Measurements from ENCODE around the gene TOMM34.

Gene TOMM34

DNA sequence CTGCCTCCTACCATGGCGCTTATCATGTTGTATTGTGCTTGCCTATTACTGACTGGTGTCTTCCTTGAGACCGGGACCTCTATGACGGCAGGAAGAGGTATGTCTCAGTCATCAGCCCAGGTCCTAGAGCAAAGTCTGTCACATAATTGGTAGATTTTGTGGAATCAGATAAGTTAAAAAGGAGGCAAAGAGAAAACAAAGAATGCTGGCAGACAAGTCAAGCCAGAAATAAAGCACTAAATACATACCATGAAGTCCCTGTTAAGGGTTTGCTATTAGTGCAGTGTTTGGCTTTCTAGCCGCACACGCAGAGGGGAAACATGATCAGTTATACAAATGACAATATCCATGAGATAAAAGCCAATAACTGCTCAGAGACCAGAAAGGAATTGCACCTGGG is 6.0 kb downstream of the TOMM34 start:
- no peak overlapping the region for H3K4ac ChIP-seq (ENCODE audit: low read length)
- no peaks in the 10 kb centered on the region for H3K9me3 ChIP-seq (replicated peaks in 1 of 2; ENCODE audit: control insufficient read depth in 2 of 2, insufficient read depth in 1 of 2, low read depth in 1 of 2, low read length in 2 of 2)
- no peaks in the 10 kb centered on the region for H3K27me3 ChIP-seq (ENCODE audit: control insufficient read depth in 3 of 3, insufficient read depth in 3 of 3, low read depth in 1 of 3, low read length in 3 of 3)
- H2AFZ ChIP-seq (ENCODE audit: low read length) = no peak overlapping the region
- H3K18ac ChIP-seq (ENCODE audit: low read length) = no peak overlapping the region
- no peak overlapping the region for H2BK120ac ChIP-seq (ENCODE audit: low read depth, low read length)
- WGBS, 2 donors (ENCODE audit: extremely low coverage in 2 of 2, insufficient read length in 2 of 2, insufficient replicate concordance in 1 of 2) = no CpG with 5 or more reads among the region's 5 CpGs
- peaks cover 47 to 90% of the 10 kb centered on the region in 2 donors for H3K36me3 ChIP-seq (replicated peaks in 1 of 2; ENCODE audit: control insufficient read depth in 2 of 2, insufficient read depth in 2 of 2, low read length in 2 of 2)
- H3K23ac ChIP-seq (ENCODE audit: low read depth, low read length, poor library complexity) = no peak overlapping the region
- H2BK12ac ChIP-seq (ENCODE audit: low read length) = no peak overlapping the region
- peaks cover 3% of the 10 kb centered on the region for H3K79me1 ChIP-seq (ENCODE audit: low read depth, low read length)
- no peak overlapping the region for H4K8ac ChIP-seq (ENCODE audit: low read depth, low read length)
- H4K91ac ChIP-seq (ENCODE audit: low read depth, low read length, poor library complexity) = no peak overlapping the region
- H3K4me3 ChIP-seq (ENCODE audit: low read length in 2 of 2) = no peak overlapping the region
- no peak overlapping the region for H3K4me2 ChIP-seq (ENCODE audit: insufficient read depth, low read length, poor library complexity, severe bottlenecking)
- no peak overlapping the region for H3K27ac ChIP-seq (replicated peaks; ENCODE audit: low read length)
- no peak overlapping the region for H2BK15ac ChIP-seq (ENCODE audit: low read length)
- no peak overlapping the region for H3K14ac ChIP-seq (ENCODE audit: low read length)
- no peak overlapping the region for H3K9ac ChIP-seq (ENCODE audit: low read depth, low read length, poor library complexity)
- no peak for DNase-seq (ENCODE audit: low spot score)
- peaks cover 1 to 2% of the 10 kb centered on the region in 2 donors for H3K4me1 ChIP-seq (ENCODE audit: control insufficient read depth in 2 of 2, insufficient read depth in 1 of 2, low read depth in 1 of 2, low read length in 2 of 2)
- no peak overlapping the region for H2AK5ac ChIP-seq (ENCODE audit: low read depth, low read length)
- H2BK5ac ChIP-seq (ENCODE audit: low read length) = no peak overlapping the region

DNA sequence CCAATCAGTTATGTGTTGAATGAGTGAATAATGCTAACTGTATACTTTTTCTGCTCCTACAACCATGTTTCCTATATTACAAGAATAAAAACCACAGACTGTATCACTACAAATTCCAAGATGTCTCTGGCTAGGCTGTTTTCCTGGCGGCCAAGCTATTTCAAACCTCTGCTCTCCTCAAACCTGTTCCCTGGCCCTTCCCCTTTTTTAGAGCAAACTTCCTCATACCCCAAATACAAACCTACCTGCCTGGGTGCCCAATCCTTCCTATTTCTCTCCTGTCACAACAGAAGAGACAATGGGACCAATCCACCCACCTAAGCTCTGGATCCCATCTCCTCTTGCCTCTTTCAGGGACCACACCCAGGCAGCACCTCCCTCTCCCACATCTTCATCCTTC is 7.5 kb downstream of the TOMM34 start:
- Histone ChIP-seq H3K9me3 (replicated peaks in 1 of 2; ENCODE audit: control insufficient read depth in 2 of 2, insufficient read depth in 1 of 2, low read depth in 1 of 2, low read length in 2 of 2) (no peaks in the 10 kb centered on the region), H3K18ac (ENCODE audit: low read length) (no peak overlapping the region), H2BK15ac (ENCODE audit: low read length) (no peak overlapping the region), H2BK5ac (ENCODE audit: low read length) (no peak overlapping the region), H2AK5ac (ENCODE audit: low read depth, low read length) (no peak overlapping the region), H3K4me2 (ENCODE audit: insufficient read depth, low read length, poor library complexity, severe bottlenecking) (no peak overlapping the region), H3K79me1 (ENCODE audit: low read depth, low read length) (peaks cover 3% of the 10 kb centered on the region), H3K4ac (ENCODE audit: low read length) (no peak overlapping the region), H3K23ac (ENCODE audit: low read depth, low read length, poor library complexity) (no peak overlapping the region), H3K36me3 (replicated peaks in 1 of 2; ENCODE audit: control insufficient read depth in 2 of 2, insufficient read depth in 2 of 2, low read length in 2 of 2) (peaks cover 57 to 95% of the 10 kb centered on the region in 2 donors), H3K27ac (replicated peaks; ENCODE audit: low read length) (no peak overlapping the region), H4K8ac (ENCODE audit: low read depth, low read length) (no peak overlapping the region), H2BK120ac (ENCODE audit: low read depth, low read length) (no peak overlapping the region), H2BK12ac (ENCODE audit: low read length) (no peak overlapping the region), H3K27me3 (ENCODE audit: control insufficient read depth in 3 of 3, insufficient read depth in 3 of 3, low read depth in 1 of 3, low read length in 3 of 3) (no peaks in the 10 kb centered on the region), H4K91ac (ENCODE audit: low read depth, low read length, poor library complexity) (no peak overlapping the region), H3K9ac (ENCODE audit: low read depth, low read length, poor library complexity) (no peak overlapping the region), H3K4me1 (ENCODE audit: control insufficient read depth in 2 of 2, insufficient read depth in 1 of 2, low read depth in 1 of 2, low read length in 2 of 2) (no peaks in the 10 kb centered on the region), H2AFZ (ENCODE audit: low read length) (no peak overlapping the region), H3K14ac (ENCODE audit: low read length) (no peak overlapping the region), H3K4me3 (ENCODE audit: low read length in 2 of 2) (no peak overlapping the region)
- no peak for DNase-seq (ENCODE audit: low spot score)
- WGBS, 2 donors (ENCODE audit: extremely low coverage in 2 of 2, insufficient read length in 2 of 2, insufficient replicate concordance in 1 of 2) = no CpG with 5 or more reads among the region's 1 CpG

DNA sequence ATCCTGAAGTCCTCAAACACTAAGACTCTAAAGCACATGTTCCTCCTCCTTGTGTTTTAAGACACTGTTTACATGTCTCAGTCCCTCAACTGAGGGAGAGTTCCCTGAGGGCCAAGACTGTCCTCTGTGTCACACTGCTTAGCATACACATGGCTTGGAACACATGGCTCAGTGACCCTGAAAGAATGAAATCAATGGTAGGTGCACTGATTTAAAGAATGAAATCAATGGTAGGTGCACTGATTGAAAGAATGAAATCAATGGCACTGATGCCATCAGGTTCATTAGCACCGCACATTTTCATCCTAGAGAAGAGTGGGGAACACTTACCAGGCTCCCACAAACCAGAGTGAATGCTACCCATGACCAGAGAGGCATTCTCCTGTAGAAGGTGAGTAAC is 9.8 kb downstream of the TOMM34 start:
- H3K4me2 ChIP-seq (ENCODE audit: insufficient read depth, low read length, poor library complexity, severe bottlenecking) = no peak overlapping the region

DNA sequence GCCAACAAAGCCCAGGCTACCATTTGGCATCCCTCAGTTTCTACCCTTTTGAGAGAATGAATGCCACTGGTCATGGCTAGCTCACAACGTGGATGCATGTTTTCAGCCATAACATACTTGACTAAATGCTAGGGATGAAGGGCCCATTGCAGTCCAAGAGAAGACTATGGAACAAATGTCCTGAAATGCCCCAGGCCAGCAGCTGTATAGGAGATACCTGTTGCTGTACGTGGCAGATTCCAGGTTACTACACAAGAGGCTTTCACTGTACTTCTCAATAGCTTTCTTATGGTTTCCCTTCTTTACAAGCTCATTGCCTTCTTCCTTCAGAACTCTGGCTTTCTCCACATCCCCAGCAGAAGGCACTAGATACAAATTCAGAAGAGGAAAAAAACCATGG is 11.7 kb downstream of the TOMM34 start:
- Histone ChIP-seq H3K27ac (replicated peaks; ENCODE audit: low read length) (no peak overlapping the region), H3K27me3 (ENCODE audit: control insufficient read depth in 3 of 3, insufficient read depth in 3 of 3, low read depth in 1 of 3, low read length in 3 of 3) (no peaks in the 10 kb centered on the region), H3K4me1 (ENCODE audit: control insufficient read depth in 2 of 2, insufficient read depth in 1 of 2, low read depth in 1 of 2, low read length in 2 of 2) (no peaks in the 10 kb centered on the region), H3K36me3 (replicated peaks in 1 of 2; ENCODE audit: control insufficient read depth in 2 of 2, insufficient read depth in 2 of 2, low read length in 2 of 2) (peaks cover 42 to 98% of the 10 kb centered on the region in 2 donors), H3K9me3 (replicated peaks in 1 of 2; ENCODE audit: control insufficient read depth in 2 of 2, insufficient read depth in 1 of 2, low read depth in 1 of 2, low read length in 2 of 2) (no peaks in the 10 kb centered on the region), H2AFZ (ENCODE audit: low read length) (no peak overlapping the region), H2BK15ac (ENCODE audit: low read length) (no peak overlapping the region), H2BK12ac (ENCODE audit: low read length) (no peak overlapping the region), H3K79me1 (ENCODE audit: low read depth, low read length) (no peaks in the 10 kb centered on the region), H3K4me2 (ENCODE audit: insufficient read depth, low read length, poor library complexity, severe bottlenecking) (no peak overlapping the region), H3K23ac (ENCODE audit: low read depth, low read length, poor library complexity) (no peak overlapping the region), H3K4me3 (ENCODE audit: low read length in 2 of 2) (no peak overlapping the region), H2AK5ac (ENCODE audit: low read depth, low read length) (no peak overlapping the region), H2BK120ac (ENCODE audit: low read depth, low read length) (no peak overlapping the region), H2BK5ac (ENCODE audit: low read length) (no peak overlapping the region), H4K8ac (ENCODE audit: low read depth, low read length) (no peak overlapping the region), H3K14ac (ENCODE audit: low read length) (no peak overlapping the region), H3K4ac (ENCODE audit: low read length) (no peak overlapping the region), H3K9ac (ENCODE audit: low read depth, low read length, poor library complexity) (no peak overlapping the region), H3K18ac (ENCODE audit: low read length) (no peak overlapping the region), H4K91ac (ENCODE audit: low read depth, low read length, poor library complexity) (no peak overlapping the region)
- WGBS, 2 donors (ENCODE audit: extremely low coverage in 2 of 2, insufficient read length in 2 of 2, insufficient replicate concordance in 1 of 2) = no CpG with 5 or more reads among the region's 2 CpGs
- DNase-seq (ENCODE audit: low spot score) = no peak

More for the DNA sequence above, 9.8 kb downstream of the TOMM34 start:
- Histone ChIP-seq H3K79me1 (ENCODE audit: low read depth, low read length) (no peaks in the 10 kb centered on the region), H3K23ac (ENCODE audit: low read depth, low read length, poor library complexity) (no peak overlapping the region), H3K9ac (ENCODE audit: low read depth, low read length, poor library complexity) (no peak overlapping the region), H3K18ac (ENCODE audit: low read length) (no peak overlapping the region), H3K4me3 (ENCODE audit: low read length in 2 of 2) (no peak overlapping the region), H3K27me3 (ENCODE audit: control insufficient read depth in 3 of 3, insufficient read depth in 3 of 3, low read depth in 1 of 3, low read length in 3 of 3) (no peaks in the 10 kb centered on the region), H2AK5ac (ENCODE audit: low read depth, low read length) (no peak overlapping the region), H3K4me1 (ENCODE audit: control insufficient read depth in 2 of 2, insufficient read depth in 1 of 2, low read depth in 1 of 2, low read length in 2 of 2) (no peaks in the 10 kb centered on the region), H2BK15ac (ENCODE audit: low read length) (no peak overlapping the region), H2BK5ac (ENCODE audit: low read length) (no peak overlapping the region), H2BK120ac (ENCODE audit: low read depth, low read length) (no peak overlapping the region), H3K36me3 (replicated peaks in 1 of 2; ENCODE audit: control insufficient read depth in 2 of 2, insufficient read depth in 2 of 2, low read length in 2 of 2) (peaks cover 52 to 98% of the 10 kb centered on the region in 2 donors), H3K4ac (ENCODE audit: low read length) (no peak overlapping the region), H4K8ac (ENCODE audit: low read depth, low read length) (no peak overlapping the region), H3K14ac (ENCODE audit: low read length) (no peak overlapping the region), H4K91ac (ENCODE audit: low read depth, low read length, poor library complexity) (no peak overlapping the region), H3K9me3 (replicated peaks in 1 of 2; ENCODE audit: control insufficient read depth in 2 of 2, insufficient read depth in 1 of 2, low read depth in 1 of 2, low read length in 2 of 2) (no peaks in the 10 kb centered on the region), H3K27ac (replicated peaks; ENCODE audit: low read length) (no peak overlapping the region), H2AFZ (ENCODE audit: low read length) (no peak overlapping the region), H2BK12ac (ENCODE audit: low read length) (no peak overlapping the region)
- DNase-seq (ENCODE audit: low spot score) = no peak
- no CpG with 5 or more reads among the region's 1 CpG for WGBS, 2 donors (ENCODE audit: extremely low coverage in 2 of 2, insufficient read length in 2 of 2, insufficient replicate concordance in 1 of 2)
